Measurements from ENCODE around the gene CELF6. TPM values are rescaled to one million over a fixed set of nuclear protein-coding genes. Genes with fewer than 3 reads are reported as not detected.

CELF6 gene
- total RNA-seq, 4 donors from 2014 or later = 1.2 to 4.6 (median 2.5) TPM

GRCh38 chr15:72269739-72270138 is 50.2 kb downstream of the CELF6 start:
- intact Hi-C loops (cut with DNase I) = no loop called here
- Histone ChIP-seq H3K4me1 (peaks cover 20 to 40% (median 38%) of the 10 kb centered on the region in 4 donors), H3K4me3 (no peak overlapping the region), H3K27ac (replicated peaks in 1 of 4) (no peak overlapping the region), H3K9me3 (no peaks in the 10 kb centered on the region), H3K36me3 (peaks cover 33 to 62% (median 43%) of the 10 kb centered on the region in 4 donors), H3K27me3 (no peaks in the 10 kb centered on the region)
- 91% methylated on average over 4 of the region's 4 CpGs for WGBS
- no peak for DNase-seq (ENCODE audit: extremely low spot score)
- TF ChIP-seq POLR2A (IDR thresholded peaks at IDR 0.05; ENCODE audit: low read depth) (no peak), EP300 (IDR thresholded peaks at IDR 0.05) (no peak), POLR2AphosphoS5 (IDR thresholded peaks at IDR 0.05) (no peak)
- TF ChIP-seq, protein P1, sequence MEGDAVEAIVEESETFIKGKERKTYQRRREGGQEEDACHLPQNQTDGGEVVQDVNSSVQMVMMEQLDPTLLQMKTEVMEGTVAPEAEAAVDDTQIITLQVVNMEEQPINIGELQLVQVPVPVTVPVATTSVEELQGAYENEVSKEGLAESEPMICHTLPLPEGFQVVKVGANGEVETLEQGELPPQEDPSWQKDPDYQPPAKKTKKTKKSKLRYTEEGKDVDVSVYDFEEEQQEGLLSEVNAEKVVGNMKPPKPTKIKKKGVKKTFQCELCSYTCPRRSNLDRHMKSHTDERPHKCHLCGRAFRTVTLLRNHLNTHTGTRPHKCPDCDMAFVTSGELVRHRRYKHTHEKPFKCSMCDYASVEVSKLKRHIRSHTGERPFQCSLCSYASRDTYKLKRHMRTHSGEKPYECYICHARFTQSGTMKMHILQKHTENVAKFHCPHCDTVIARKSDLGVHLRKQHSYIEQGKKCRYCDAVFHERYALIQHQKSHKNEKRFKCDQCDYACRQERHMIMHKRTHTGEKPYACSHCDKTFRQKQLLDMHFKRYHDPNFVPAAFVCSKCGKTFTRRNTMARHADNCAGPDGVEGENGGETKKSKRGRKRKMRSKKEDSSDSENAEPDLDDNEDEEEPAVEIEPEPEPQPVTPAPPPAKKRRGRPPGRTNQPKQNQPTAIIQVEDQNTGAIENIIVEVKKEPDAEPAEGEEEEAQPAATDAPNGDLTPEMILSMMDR (IDR thresholded peaks at IDR 0.05) = no peak

GRCh38 chr15:72265031-72265430 is 54.9 kb downstream of the CELF6 start:
- Histone ChIP-seq H3K4me3 (no peak overlapping the region), H3K27ac (replicated peaks in 1 of 4) (no peak overlapping the region), H3K27me3 (no peaks in the 10 kb centered on the region), H3K4me1 (peaks cover 0 to 11% (median 8%) of the 10 kb centered on the region in 4 donors), H3K36me3 (peaks cover 79 to 99% (median 90%) of the 10 kb centered on the region in 4 donors), H3K9me3 (no peaks in the 10 kb centered on the region)
- intact Hi-C loops (cut with DNase I) = no loop called here
- WGBS = 93% methylated on average over 5 of the region's 5 CpGs
- TF ChIP-seq POLR2AphosphoS5 (IDR thresholded peaks at IDR 0.05) = no peak
- TF ChIP-seq, protein P1 (IDR thresholded peaks at IDR 0.05) = no peak
- no peak for TF ChIP-seq EP300 (IDR thresholded peaks at IDR 0.05)
- TF ChIP-seq POLR2A (IDR thresholded peaks at IDR 0.05; ENCODE audit: low read depth) = no peak
- DNase-seq (ENCODE audit: extremely low spot score) = no peak

DNA sequence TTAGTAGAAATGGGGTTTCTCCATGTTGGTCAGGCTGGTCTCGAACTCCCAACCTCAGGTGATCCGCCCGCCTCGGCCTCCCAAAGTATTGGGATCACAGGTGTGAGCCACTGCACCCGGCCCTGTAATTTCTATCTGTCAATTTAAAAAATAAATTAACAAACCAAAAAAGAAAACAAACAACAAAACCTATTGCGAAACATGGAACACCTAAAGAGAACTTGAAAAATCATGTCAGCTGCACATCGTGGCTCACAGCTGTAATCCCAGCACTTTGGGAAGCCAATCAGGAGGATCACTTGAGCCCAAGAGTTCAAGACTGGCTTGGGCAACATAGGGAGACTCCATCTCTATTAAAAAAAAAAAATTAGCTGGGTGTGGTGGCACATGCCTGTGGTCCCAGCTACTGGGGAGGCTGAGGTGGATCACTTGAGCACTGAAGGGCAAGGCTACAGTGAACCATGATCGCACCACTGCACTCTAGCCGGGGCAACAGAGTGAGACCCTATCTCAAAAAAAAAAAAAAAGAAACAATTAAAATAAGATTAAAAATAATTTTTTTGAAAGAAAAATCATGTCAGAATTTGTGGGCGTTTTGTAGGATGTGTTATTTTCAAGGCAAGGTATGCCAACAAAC is 67.2 kb downstream of the CELF6 start:
- peaks cover 75 to 100% (median 99%) of the 10 kb centered on the region in 4 donors for H3K36me3 ChIP-seq
- TF ChIP-seq, protein P1 (IDR thresholded peaks at IDR 0.05) = no peak
- TF ChIP-seq POLR2A (IDR thresholded peaks at IDR 0.05; ENCODE audit: low read depth) (no peak), EP300 (IDR thresholded peaks at IDR 0.05) (no peak), POLR2AphosphoS5 (IDR thresholded peaks at IDR 0.05) (no peak)
- H3K27me3 ChIP-seq = no peaks in the 10 kb centered on the region
- no peak overlapping the region for H3K4me3 ChIP-seq
- no peaks in the 10 kb centered on the region for H3K4me1 ChIP-seq
- no peaks in the 10 kb centered on the region for H3K9me3 ChIP-seq
- DNase-seq (ENCODE audit: extremely low spot score) = no peak
- no peak overlapping the region for H3K27ac ChIP-seq (replicated peaks in 1 of 4)
- intact Hi-C loops (cut with DNase I) = no loop called here
- WGBS = 93% methylated on average over 10 of the region's 10 CpGs

- Histone ChIP-seq H3K27me3 (no peaks in the 10 kb centered on the region), H3K36me3 (peaks cover 45 to 95% (median 88%) of the 10 kb centered on the region in 4 donors), H3K4me3 (no peak overlapping the region), H3K4me1 (no peaks in the 10 kb centered on the region), H3K9me3 (no peaks in the 10 kb centered on the region), H3K27ac (replicated peaks in 1 of 4) (no peak overlapping the region)
- DNase-seq (ENCODE audit: extremely low spot score) = no peak
- TF ChIP-seq, protein P1 (IDR thresholded peaks at IDR 0.05) = no peak
- no peak for TF ChIP-seq EP300 (IDR thresholded peaks at IDR 0.05)
- no peak for TF ChIP-seq POLR2A (IDR thresholded peaks at IDR 0.05; ENCODE audit: low read depth)
- TF ChIP-seq POLR2AphosphoS5 (IDR thresholded peaks at IDR 0.05) = no peak
- intact Hi-C loops (cut with DNase I) = no loop called here
- WGBS = 100% methylated on average over 2 of the region's 3 CpGs
These were observed 70.7 kb downstream of the CELF6 start for GRCh38 chr15:72249142-72249810.
